Mucosa of stomach (tissue), 1 donor: ENCODE measurements around the gene NF1.

Experiments
- H3K27me3 ChIP-seq: one replicate; pipeline ENCODE4 v1.7.0; 2013; ENCODE audit warnings: mild to moderate bottlenecking, low read length; ENCODE audit not compliant: control insufficient read depth, insufficient read depth
- H3K36me3 ChIP-seq: one replicate; pipeline ENCODE4 v1.7.0; 2013; ENCODE audit warnings: low read length; ENCODE audit not compliant: control insufficient read depth, insufficient read depth
- H3K4me1 ChIP-seq: one replicate; pipeline ENCODE4 v1.7.0; 2013; ENCODE audit warnings: mild to moderate bottlenecking, low read length; ENCODE audit not compliant: control insufficient read depth, insufficient read depth
- H3K4me3 ChIP-seq: one replicate; pipeline ENCODE4 v1.7.0; 2013; ENCODE audit warnings: low read length
- H3K9ac ChIP-seq: one replicate; pipeline ENCODE4 v1.7.0; 2013; ENCODE audit warnings: mild to moderate bottlenecking, low read length, moderate library complexity
- H3K9me3 ChIP-seq: one replicate; pipeline ENCODE4 v1.7.0; 2013; ENCODE audit warnings: mild to moderate bottlenecking, low read length, moderate library complexity; ENCODE audit not compliant: control insufficient read depth
- donor health status: Pancreatic carcinoma.

Gene NF1

GRCh38 chr17:31294231-31294630, 199.5 kb downstream of the NF1 start:
- Histone ChIP-seq H3K9me3 (no peaks in the 10 kb centered on the region), H3K4me3 (no peak overlapping the region), H3K36me3 (no peaks in the 10 kb centered on the region), H3K27me3 (no peaks in the 10 kb centered on the region), H3K4me1 (no peaks in the 10 kb centered on the region), H3K9ac (no peak overlapping the region)

GRCh38 chr17:31294820-31295488, 200.2 kb downstream of the NF1 start:
- H3K9ac ChIP-seq = no peak overlapping the region
- no peaks in the 10 kb centered on the region for H3K36me3 ChIP-seq
- no peaks in the 10 kb centered on the region for H3K9me3 ChIP-seq
- no peaks in the 10 kb centered on the region for H3K27me3 ChIP-seq
- H3K4me1 ChIP-seq = no peaks in the 10 kb centered on the region
- no peak overlapping the region for H3K4me3 ChIP-seq

GRCh38 chr17:31295489-31295871, 200.7 kb downstream of the NF1 start:
- H3K27me3 ChIP-seq = no peaks in the 10 kb centered on the region
- no peak overlapping the region for H3K4me3 ChIP-seq
- H3K36me3 ChIP-seq = no peaks in the 10 kb centered on the region
- H3K9ac ChIP-seq = no peak overlapping the region
- no peaks in the 10 kb centered on the region for H3K4me1 ChIP-seq
- no peaks in the 10 kb centered on the region for H3K9me3 ChIP-seq

DNA sequence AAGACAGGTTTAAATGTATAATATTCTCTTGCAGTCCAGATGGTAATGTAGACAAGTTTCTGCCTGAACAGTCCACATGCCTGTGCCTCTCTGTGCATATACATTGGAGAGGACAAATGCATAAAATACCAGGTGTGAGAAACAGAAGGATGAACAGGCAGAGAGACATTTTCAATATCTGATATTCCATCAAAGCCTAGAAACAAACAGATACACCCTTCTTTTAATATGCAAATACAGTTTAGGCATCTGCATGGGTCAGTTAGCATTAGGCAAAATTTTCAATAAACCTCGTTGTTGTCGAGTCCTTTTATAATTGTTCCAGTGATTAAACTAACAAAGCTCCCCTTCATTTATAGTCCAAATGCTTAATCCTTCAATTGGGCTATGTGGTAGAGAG, 201.4 kb downstream of the NF1 start:
- Histone ChIP-seq H3K9me3 (no peaks in the 10 kb centered on the region), H3K9ac (no peak overlapping the region), H3K4me3 (no peak overlapping the region), H3K4me1 (no peaks in the 10 kb centered on the region), H3K27me3 (no peaks in the 10 kb centered on the region), H3K36me3 (no peaks in the 10 kb centered on the region)

GRCh38 chr17:31297090-31297489, 202.3 kb downstream of the NF1 start, which contains the start of gene OMG:
OMG (minus strand) TSS chr17:31297239; CDS start chr17:31296331, 908 bp downstream.
- Histone ChIP-seq H3K4me1 (no peaks in the 10 kb centered on the region), H3K36me3 (no peaks in the 10 kb centered on the region), H3K4me3 (no peak within 1 kb of the TSS), H3K27me3 (no peaks in the 10 kb centered on the region), H3K9ac (no peak within 1 kb of the TSS), H3K9me3 (no peaks in the 10 kb centered on the region)

GRCh38 chr17:31299624-31300023, 204.8 kb downstream of the NF1 start:
- no peak overlapping the region for H3K9ac ChIP-seq
- no peaks in the 10 kb centered on the region for H3K9me3 ChIP-seq
- H3K4me1 ChIP-seq = no peaks in the 10 kb centered on the region
- H3K36me3 ChIP-seq = no peaks in the 10 kb centered on the region
- H3K4me3 ChIP-seq = no peak overlapping the region
- no peaks in the 10 kb centered on the region for H3K27me3 ChIP-seq

GRCh38 chr17:31307640-31308039, 212.9 kb downstream of the NF1 start:
- Histone ChIP-seq H3K4me1 (peaks cover 16% of the 10 kb centered on the region), H3K9me3 (no peaks in the 10 kb centered on the region), H3K27me3 (no peaks in the 10 kb centered on the region), H3K9ac (no peak overlapping the region), H3K4me3 (no peak overlapping the region), H3K36me3 (no peaks in the 10 kb centered on the region)

DNA sequence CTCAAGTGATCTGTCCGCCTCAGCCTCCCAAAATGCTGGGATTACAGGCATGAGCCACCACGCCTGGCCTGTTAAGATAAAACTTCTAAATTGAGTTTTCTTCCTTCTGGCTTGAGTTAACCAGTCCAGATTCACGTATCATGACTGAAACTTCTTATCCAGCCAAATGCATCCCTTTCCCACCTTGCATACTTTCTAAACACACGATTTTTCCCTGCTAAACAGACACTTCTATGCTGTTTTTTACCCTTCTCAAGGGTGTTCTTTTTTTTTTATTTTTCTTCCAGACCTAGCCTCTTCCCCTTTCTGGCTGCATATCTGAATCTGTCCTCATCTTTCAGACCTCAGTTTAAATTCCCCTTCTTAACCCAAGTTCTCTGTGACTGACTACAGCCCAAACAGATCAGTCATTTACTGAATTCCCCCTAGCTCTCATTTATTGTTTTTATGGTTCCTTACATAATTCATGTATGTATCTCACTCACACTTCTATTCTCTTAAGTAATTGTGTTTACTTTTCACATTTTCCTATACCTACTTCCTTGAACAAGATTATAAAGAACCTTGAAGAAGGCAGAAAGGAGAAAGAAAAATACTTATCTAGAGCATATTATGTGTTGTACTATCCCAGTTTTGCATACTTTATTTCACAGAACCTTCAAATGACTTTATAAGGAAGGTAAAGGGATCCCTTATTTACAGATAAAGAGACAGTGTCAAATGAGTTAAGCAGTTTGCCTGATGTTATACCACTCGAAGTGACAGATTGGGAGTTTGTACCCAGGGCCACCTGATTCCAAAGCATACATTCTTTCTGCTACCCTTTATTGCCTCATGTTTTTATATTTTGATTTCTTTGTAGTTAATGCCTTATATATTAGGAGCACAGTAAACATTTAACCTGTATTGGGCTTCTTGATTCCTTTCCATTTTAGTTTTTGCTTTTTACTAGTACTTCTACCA, 213.9 kb downstream of the NF1 start:
- H3K36me3 ChIP-seq = no peaks in the 10 kb centered on the region
- no peak overlapping the region for H3K9ac ChIP-seq
- no peaks in the 10 kb centered on the region for H3K27me3 ChIP-seq
- H3K9me3 ChIP-seq = no peaks in the 10 kb centered on the region
- H3K4me3 ChIP-seq = no peak overlapping the region
- H3K4me1 ChIP-seq = peaks cover 16% of the 10 kb centered on the region

- Histone ChIP-seq H3K4me1 (peaks cover 16% of the 10 kb centered on the region), H3K4me3 (no peak overlapping the region), H3K36me3 (no peaks in the 10 kb centered on the region), H3K9ac (no peak overlapping the region), H3K27me3 (no peaks in the 10 kb centered on the region), H3K9me3 (no peaks in the 10 kb centered on the region)
Observed at GRCh38 chr17:31309556-31309955, 214.8 kb downstream of the NF1 start.

DNA sequence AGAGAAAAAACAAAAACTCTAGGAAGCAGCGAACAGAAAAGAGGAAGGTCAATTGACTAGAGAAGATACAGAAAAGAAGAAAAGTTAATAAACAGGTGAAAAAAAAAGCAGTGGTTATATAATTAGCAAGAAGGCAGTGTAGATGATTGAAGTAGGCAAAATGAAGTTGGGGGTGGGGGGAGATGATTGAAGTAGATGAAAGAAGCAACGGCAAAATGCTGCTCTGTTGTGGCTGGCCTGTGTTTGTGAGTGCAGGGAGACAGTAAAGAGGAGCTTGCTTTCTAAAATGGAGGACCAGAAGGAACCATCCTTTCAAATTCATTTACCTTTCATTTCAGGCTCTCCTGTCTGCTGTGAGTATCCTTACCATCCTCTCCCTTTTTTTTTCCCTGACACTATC, 215.5 kb downstream of the NF1 start:
- H3K4me3 ChIP-seq = no peak overlapping the region
- no peaks in the 10 kb centered on the region for H3K27me3 ChIP-seq
- H3K36me3 ChIP-seq = no peaks in the 10 kb centered on the region
- peaks cover 16% of the 10 kb centered on the region for H3K4me1 ChIP-seq
- H3K9me3 ChIP-seq = no peaks in the 10 kb centered on the region
- peak overlapping the region; percentile 11 for H3K9ac ChIP-seq

GRCh38 chr17:31310886-31311285, 216.1 kb downstream of the NF1 start:
- Histone ChIP-seq H3K27me3 (no peaks in the 10 kb centered on the region), H3K4me3 (no peak overlapping the region), H3K9me3 (no peaks in the 10 kb centered on the region), H3K36me3 (no peaks in the 10 kb centered on the region), H3K4me1 (peaks cover 16% of the 10 kb centered on the region), H3K9ac (no peak overlapping the region)

- H3K36me3 ChIP-seq = no peaks in the 10 kb centered on the region
- no peak overlapping the region for H3K9ac ChIP-seq
- peaks cover 16% of the 10 kb centered on the region for H3K4me1 ChIP-seq
- H3K9me3 ChIP-seq = no peaks in the 10 kb centered on the region
- H3K27me3 ChIP-seq = no peaks in the 10 kb centered on the region
- no peak overlapping the region for H3K4me3 ChIP-seq
Observed at GRCh38 chr17:31311526-31311925, 216.7 kb downstream of the NF1 start.
